ENCODE results near the gene CACNA2D1.
"Not testable (repeated sequence)": the region's sequence is repeated elsewhere in the genome, so short reads cannot be mapped to it uniquely, and the experiment has no call there.

CACNA2D1 gene

GRCh38 chr7:82162289-82162688 is 281.3 kb downstream of the CACNA2D1 start:
- Histone ChIP-seq H3K9me3 (ENCODE audit: control insufficient read depth, insufficient read depth, low read length) (no peaks in the 10 kb centered on the region), H3K4me1 (ENCODE audit: control insufficient read depth, insufficient read depth, low read length) (no peaks in the 10 kb centered on the region), H3K27ac (ENCODE audit: low read length) (no peak overlapping the region), H3K27me3 (ENCODE audit: control insufficient read depth, insufficient read depth, low read length) (no peaks in the 10 kb centered on the region), H3K36me3 (ENCODE audit: control insufficient read depth, insufficient read depth, low read length) (no peaks in the 10 kb centered on the region), H3K4me3 (ENCODE audit: low read length) (no peak overlapping the region)
- no CpG with 5 or more reads among the region's 2 CpGs for WGBS (ENCODE audit: insufficient coverage, insufficient read length)
- DNase-seq (ENCODE audit: low read depth, low spot score): no peak

DNA sequence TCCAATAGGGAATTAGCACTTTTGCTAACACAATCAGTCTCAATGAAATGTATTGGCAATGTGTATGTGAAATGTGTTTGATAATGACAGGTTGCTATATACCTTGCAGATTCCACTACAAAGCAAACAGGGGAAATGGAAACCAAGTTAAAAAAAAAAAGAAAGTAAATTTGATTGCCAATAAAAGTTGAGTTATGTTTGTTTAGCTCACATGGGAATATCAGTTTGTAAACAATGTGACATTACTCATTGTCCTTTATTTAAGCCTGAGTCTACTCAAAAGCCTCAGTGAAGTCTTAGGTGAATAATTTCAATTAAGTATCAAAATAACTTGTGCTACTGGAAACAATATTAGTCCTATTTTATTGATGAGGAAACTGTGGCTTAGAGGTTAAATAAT is 285.2 kb downstream of the CACNA2D1 start:
- no peaks in the 10 kb centered on the region for H3K4me1 ChIP-seq (ENCODE audit: control insufficient read depth, insufficient read depth, low read length)
- no peaks in the 10 kb centered on the region for H3K27me3 ChIP-seq (ENCODE audit: control insufficient read depth, insufficient read depth, low read length)
- H3K9me3 ChIP-seq (ENCODE audit: control insufficient read depth, insufficient read depth, low read length): no peaks in the 10 kb centered on the region
- no peaks in the 10 kb centered on the region for H3K36me3 ChIP-seq (ENCODE audit: control insufficient read depth, insufficient read depth, low read length)
- H3K4me3 ChIP-seq (ENCODE audit: low read length): no peak overlapping the region
- no peak for DNase-seq (ENCODE audit: low read depth, low spot score)
- H3K27ac ChIP-seq (ENCODE audit: low read length): no peak overlapping the region

DNA sequence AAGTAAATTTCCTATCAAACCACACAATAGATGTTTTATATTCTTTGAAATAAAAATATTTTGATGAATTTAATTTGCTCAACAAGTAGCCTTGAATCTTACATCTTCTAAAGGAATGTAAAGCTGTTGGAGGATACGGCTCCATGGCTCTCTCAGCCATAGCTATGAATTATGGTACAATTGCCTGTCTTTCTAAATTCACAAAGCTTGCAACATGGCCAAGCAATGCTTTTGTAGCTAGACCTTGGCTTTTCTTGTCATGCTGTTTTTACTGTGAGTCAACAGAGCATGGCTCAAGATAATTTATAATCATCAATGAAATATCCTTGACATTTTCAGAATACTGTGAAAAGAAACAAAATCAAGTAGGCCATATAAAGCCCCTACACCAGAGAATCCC is 286.7 kb downstream of the CACNA2D1 start:
- Histone ChIP-seq H3K4me3 (ENCODE audit: low read length) (no peak overlapping the region), H3K36me3 (ENCODE audit: control insufficient read depth, insufficient read depth, low read length) (no peaks in the 10 kb centered on the region), H3K27me3 (ENCODE audit: control insufficient read depth, insufficient read depth, low read length) (no peaks in the 10 kb centered on the region), H3K9me3 (ENCODE audit: control insufficient read depth, insufficient read depth, low read length) (no peaks in the 10 kb centered on the region), H3K27ac (ENCODE audit: low read length) (no peak overlapping the region), H3K4me1 (ENCODE audit: control insufficient read depth, insufficient read depth, low read length) (no peaks in the 10 kb centered on the region)
- DNase-seq (ENCODE audit: low read depth, low spot score): no peak
- no CpG with 5 or more reads among the region's 1 CpG for whole genome bisulfite sequencing (ENCODE audit: insufficient coverage, insufficient read length)

- Histone ChIP-seq H3K36me3 (ENCODE audit: control insufficient read depth, insufficient read depth, low read length) (no peaks in the 10 kb centered on the region), H3K27ac (ENCODE audit: low read length) (no peak overlapping the region), H3K4me1 (ENCODE audit: control insufficient read depth, insufficient read depth, low read length) (no peaks in the 10 kb centered on the region), H3K27me3 (ENCODE audit: control insufficient read depth, insufficient read depth, low read length) (no peaks in the 10 kb centered on the region), H3K9me3 (ENCODE audit: control insufficient read depth, insufficient read depth, low read length) (no peaks in the 10 kb centered on the region), H3K4me3 (ENCODE audit: low read length) (no peak overlapping the region)
- DNase-seq (ENCODE audit: low read depth, low spot score): no peak
- no CpG with 5 or more reads among the region's 3 CpGs for WGBS (ENCODE audit: insufficient coverage, insufficient read length)
These were observed 287.4 kb downstream of the CACNA2D1 start for GRCh38 chr7:82156168-82156567.

- Histone ChIP-seq H3K27ac (ENCODE audit: low read length) (no peak overlapping the region), H3K4me3 (ENCODE audit: low read length) (no peak overlapping the region), H3K27me3 (ENCODE audit: control insufficient read depth, insufficient read depth, low read length) (no peaks in the 10 kb centered on the region), H3K4me1 (ENCODE audit: control insufficient read depth, insufficient read depth, low read length) (0 out of 2 replicates have a peak, but pooled peaks cover 1% of the 10 kb centered on the region), H3K36me3 (ENCODE audit: control insufficient read depth, insufficient read depth, low read length) (no peaks in the 10 kb centered on the region), H3K9me3 (ENCODE audit: control insufficient read depth, insufficient read depth, low read length) (no peaks in the 10 kb centered on the region)
- WGBS (ENCODE audit: insufficient coverage, insufficient read length): no CpG with 5 or more reads among the region's 2 CpGs
- DNase-seq (ENCODE audit: low read depth, low spot score): no peak
These were observed 288.8 kb downstream of the CACNA2D1 start for GRCh38 chr7:82154728-82155127.

- H3K27me3 ChIP-seq (ENCODE audit: control insufficient read depth, insufficient read depth, low read length): no peaks in the 10 kb centered on the region
- no peak overlapping the region for H3K27ac ChIP-seq (ENCODE audit: low read length)
- DNase-seq (ENCODE audit: low read depth, low spot score): no peak
- 0 out of 2 replicates have a peak, but pooled peaks cover 1% of the 10 kb centered on the region for H3K4me1 ChIP-seq (ENCODE audit: control insufficient read depth, insufficient read depth, low read length)
- no CpG with 5 or more reads among the region's 2 CpGs for WGBS (ENCODE audit: insufficient coverage, insufficient read length)
- H3K9me3 ChIP-seq (ENCODE audit: control insufficient read depth, insufficient read depth, low read length): no peaks in the 10 kb centered on the region
- H3K36me3 ChIP-seq (ENCODE audit: control insufficient read depth, insufficient read depth, low read length): no peaks in the 10 kb centered on the region
- no peak overlapping the region for H3K4me3 ChIP-seq (ENCODE audit: low read length)
These were observed 289.8 kb downstream of the CACNA2D1 start for GRCh38 chr7:82153776-82154175.

- Histone ChIP-seq H3K4me3 (ENCODE audit: low read length) (no peak overlapping the region), H3K27me3 (ENCODE audit: control insufficient read depth, insufficient read depth, low read length) (no peaks in the 10 kb centered on the region)
- no CpG with 5 or more reads among the region's 1 CpG for WGBS (ENCODE audit: insufficient coverage, insufficient read length)
These were observed 290.7 kb downstream of the CACNA2D1 start for GRCh38 chr7:82152858-82153257.

GRCh38 chr7:82146491-82146890 is 297.1 kb downstream of the CACNA2D1 start:
- Histone ChIP-seq H3K4me3 (ENCODE audit: low read length) (no peak overlapping the region), H3K9me3 (ENCODE audit: control insufficient read depth, insufficient read depth, low read length) (no peaks in the 10 kb centered on the region), H3K36me3 (ENCODE audit: control insufficient read depth, insufficient read depth, low read length) (no peaks in the 10 kb centered on the region), H3K27me3 (ENCODE audit: control insufficient read depth, insufficient read depth, low read length) (no peaks in the 10 kb centered on the region), H3K4me1 (ENCODE audit: control insufficient read depth, insufficient read depth, low read length) (0 out of 2 replicates have a peak, but pooled peaks cover 1% of the 10 kb centered on the region), H3K27ac (ENCODE audit: low read length) (no peak overlapping the region)
- WGBS (ENCODE audit: insufficient coverage, insufficient read length): no CpG with 5 or more reads among the region's 4 CpGs
- no peak for DNase-seq (ENCODE audit: low read depth, low spot score)

More at GRCh38 chr7:82152858-82153257, 290.7 kb downstream of the CACNA2D1 start:
- Histone ChIP-seq H3K4me1 (ENCODE audit: control insufficient read depth, insufficient read depth, low read length) (0 out of 2 replicates have a peak, but pooled peaks cover 1% of the 10 kb centered on the region), H3K27ac (ENCODE audit: low read length) (no peak overlapping the region), H3K36me3 (ENCODE audit: control insufficient read depth, insufficient read depth, low read length) (no peaks in the 10 kb centered on the region), H3K9me3 (ENCODE audit: control insufficient read depth, insufficient read depth, low read length) (no peaks in the 10 kb centered on the region)
- no peak for DNase-seq (ENCODE audit: low read depth, low spot score)

DNA sequence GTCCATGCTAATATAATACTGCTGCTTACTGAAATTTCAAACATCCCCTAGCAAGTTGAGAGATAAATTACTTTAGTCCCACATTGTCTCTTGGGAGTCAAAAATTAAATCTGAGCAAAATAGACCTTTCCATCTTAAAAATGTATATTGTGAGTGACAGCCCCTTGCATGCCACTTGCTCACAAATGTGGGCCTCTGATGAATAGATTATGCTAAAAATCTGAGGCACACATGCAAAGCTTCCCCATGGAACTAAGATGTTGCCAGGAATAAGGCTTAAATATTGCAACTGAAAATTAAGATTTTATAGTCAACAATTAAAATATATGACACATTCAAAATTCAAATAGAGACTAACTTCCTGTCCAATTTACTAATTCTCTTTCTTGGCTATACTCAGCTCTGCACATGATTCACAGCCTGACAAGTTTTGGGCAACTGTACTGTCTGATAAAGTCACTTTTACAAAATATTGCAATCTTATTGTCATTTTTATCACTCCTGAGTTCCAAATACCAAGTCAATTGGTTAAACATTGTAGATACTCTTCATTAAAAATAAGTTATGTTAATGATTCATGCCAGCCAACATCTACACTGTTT is 301.2 kb downstream of the CACNA2D1 start:
- Histone ChIP-seq H3K36me3 (ENCODE audit: control insufficient read depth, insufficient read depth, low read length) (no peaks in the 10 kb centered on the region), H3K4me3 (ENCODE audit: low read length) (no peak overlapping the region), H3K9me3 (ENCODE audit: control insufficient read depth, insufficient read depth, low read length) (no peaks in the 10 kb centered on the region), H3K27me3 (ENCODE audit: control insufficient read depth, insufficient read depth, low read length) (no peaks in the 10 kb centered on the region), H3K27ac (ENCODE audit: low read length) (no peak overlapping the region), H3K4me1 (ENCODE audit: control insufficient read depth, insufficient read depth, low read length) (no peaks in the 10 kb centered on the region)
- no peak for DNase-seq (ENCODE audit: low read depth, low spot score)

- H3K27me3 ChIP-seq (ENCODE audit: control insufficient read depth, insufficient read depth, low read length): no peaks in the 10 kb centered on the region
- DNase-seq (ENCODE audit: low read depth, low spot score): no peak
- H3K36me3 ChIP-seq (ENCODE audit: control insufficient read depth, insufficient read depth, low read length): no peaks in the 10 kb centered on the region
- no peak overlapping the region for H3K4me3 ChIP-seq (ENCODE audit: low read length)
- WGBS (ENCODE audit: insufficient coverage, insufficient read length): no CpG with 5 or more reads among the region's 7 CpGs
- H3K4me1 ChIP-seq (ENCODE audit: control insufficient read depth, insufficient read depth, low read length): no peaks in the 10 kb centered on the region
- no peak overlapping the region for H3K27ac ChIP-seq (ENCODE audit: low read length)
- no peaks in the 10 kb centered on the region for H3K9me3 ChIP-seq (ENCODE audit: control insufficient read depth, insufficient read depth, low read length)
These were observed 302.1 kb downstream of the CACNA2D1 start for GRCh38 chr7:82141427-82141826.

DNA sequence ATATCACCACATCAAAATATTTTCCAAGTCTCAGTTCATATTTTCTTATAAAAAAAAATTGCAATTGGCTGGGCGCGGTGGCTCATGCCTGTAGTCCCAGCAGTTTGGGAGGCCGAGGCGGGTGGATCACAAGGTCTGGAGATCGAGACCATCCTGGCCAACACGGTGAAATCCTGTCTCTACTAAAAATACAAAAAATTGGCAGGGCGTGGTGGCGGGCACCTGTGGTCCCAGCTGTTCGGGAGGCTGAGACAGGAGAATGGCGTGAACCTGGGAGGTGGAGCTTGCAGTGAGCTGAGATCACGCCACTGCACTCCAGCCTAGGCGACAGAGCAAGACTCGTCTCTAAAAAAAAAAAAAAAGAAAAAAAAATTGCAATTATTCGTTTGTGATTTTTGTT is 303.0 kb downstream of the CACNA2D1 start:
- H3K4me1 ChIP-seq (ENCODE audit: control insufficient read depth, insufficient read depth, low read length); H3K36me3 ChIP-seq (ENCODE audit: control insufficient read depth, insufficient read depth, low read length); DNase-seq (ENCODE audit: low read depth, low spot score); H3K4me3 ChIP-seq (ENCODE audit: low read length); H3K9me3 ChIP-seq (ENCODE audit: control insufficient read depth, insufficient read depth, low read length); H3K27me3 ChIP-seq (ENCODE audit: control insufficient read depth, insufficient read depth, low read length); H3K27ac ChIP-seq (ENCODE audit: low read length): not testable (repeated sequence)
- WGBS (ENCODE audit: insufficient coverage, insufficient read length): no CpG with 5 or more reads among the region's 14 CpGs
